HEK293 (cell line): ENCODE data around the gene ARID3A.
A peak's percentile ranks its signal among the peaks of the same experiment; 100 is the strongest.

Source experiments
- GLIS1 ChIP-seq: fragments of 450-650 bp; formaldehyde crosslinking; IDR thresholded peaks from 2 replicates; pipeline ENCODE4 v1.5.1; 2016; ENCODE audit warnings: missing biosample characterization, missing genetic modification characterization
- IKZF3 ChIP-seq: fragments of 450-650 bp; IDR thresholded peaks from 2 replicates; pipeline ENCODE4 v1.5.0; 2018; ENCODE audit warnings: missing biosample characterization, mild to moderate bottlenecking, missing genetic modification characterization, moderate library complexity
- KLF1 ChIP-seq: fragments of 450-650 bp; formaldehyde crosslinking; IDR thresholded peaks from 2 replicates; pipeline ENCODE4 v1.5.1; 2016; ENCODE audit warnings: missing biosample characterization, missing genetic modification characterization
- KLF8 ChIP-seq: fragments of 450-650 bp; formaldehyde crosslinking; IDR thresholded peaks from 2 replicates; pipeline ENCODE4 v1.5.1; 2016; ENCODE audit warnings: missing biosample characterization, missing genetic modification characterization
- MYNN ChIP-seq: fragments of 450-650 bp; formaldehyde crosslinking; IDR thresholded peaks from 2 replicates; pipeline ENCODE4 v1.5.1; 2016; ENCODE audit warnings: missing biosample characterization, missing genetic modification characterization, borderline replicate concordance
- REPIN1 ChIP-seq: fragments of 450-650 bp; formaldehyde crosslinking; IDR thresholded peaks from 2 replicates; pipeline ENCODE4 v1.5.1; 2017; ENCODE audit warnings: missing biosample characterization, missing genetic modification characterization, low read depth
- SP2 ChIP-seq: fragments of 450-650 bp; formaldehyde crosslinking; IDR thresholded peaks from 2 replicates; pipeline ENCODE4 v1.5.1; 2016; ENCODE audit warnings: missing biosample characterization, missing genetic modification characterization
- WT1 ChIP-seq: fragments of 450-650 bp; formaldehyde crosslinking; IDR thresholded peaks from 2 replicates; pipeline ENCODE4 v1.5.1; 2016; ENCODE audit warnings: missing biosample characterization, missing genetic modification characterization
- ZBTB17 ChIP-seq: fragments of 450-650 bp; formaldehyde crosslinking; IDR thresholded peaks from 2 replicates; pipeline ENCODE4 v1.5.1; 2016; ENCODE audit warnings: missing biosample characterization, missing genetic modification characterization
- ZBTB21 ChIP-seq: fragments of 450-650 bp; formaldehyde crosslinking; IDR thresholded peaks from 2 replicates; pipeline ENCODE4 v1.5.1; 2017; ENCODE audit warnings: missing biosample characterization, missing genetic modification characterization
- ZBTB8A ChIP-seq: fragments of 450-650 bp; formaldehyde crosslinking; IDR thresholded peaks from 2 replicates; pipeline ENCODE4 v1.5.1; 2016; ENCODE audit warnings: missing biosample characterization, missing genetic modification characterization
- ZFP3 ChIP-seq: fragments of 450-650 bp; formaldehyde crosslinking; IDR thresholded peaks from 2 replicates; pipeline ENCODE4 v1.5.1; 2016; ENCODE audit warnings: low read depth, missing biosample characterization, missing genetic modification characterization
- ZFP37 ChIP-seq: fragments of 450-650 bp; formaldehyde crosslinking; IDR thresholded peaks from 2 replicates; pipeline ENCODE4 v1.5.1; 2016; ENCODE audit warnings: missing biosample characterization, missing genetic modification characterization
- ZNF112 ChIP-seq: fragments of 450-650 bp; formaldehyde crosslinking; IDR thresholded peaks from 2 replicates; pipeline ENCODE4 v1.5.0; 2017; ENCODE audit warnings: missing biosample characterization, missing genetic modification characterization
- ZNF529 ChIP-seq: fragments of 450-650 bp; formaldehyde crosslinking; IDR thresholded peaks from 2 replicates; pipeline ENCODE4 v1.5.1; 2017; ENCODE audit warnings: missing genetic modification characterization, missing biosample characterization; ENCODE audit not compliant: insufficient replicate concordance
- ZNF530 ChIP-seq: fragments of 450-650 bp; formaldehyde crosslinking; IDR thresholded peaks from 2 replicates; pipeline ENCODE4 v1.5.1; 2016; ENCODE audit warnings: low read depth, missing biosample characterization, missing genetic modification characterization
- ZNF561 ChIP-seq: fragments of 450-650 bp; IDR thresholded peaks from 2 replicates; pipeline ENCODE4 v1.5.1; 2018; ENCODE audit warnings: missing biosample characterization, missing genetic modification characterization, borderline replicate concordance
- ZNF585B ChIP-seq: fragments of 450-650 bp; formaldehyde crosslinking; IDR thresholded peaks from 2 replicates; pipeline ENCODE4 v1.5.1; 2016; ENCODE audit warnings: missing biosample characterization, missing genetic modification characterization
- ZNF76 ChIP-seq: fragments of 450-650 bp; formaldehyde crosslinking; IDR thresholded peaks from 2 replicates; pipeline ENCODE4; 2016; ENCODE audit warnings: low read depth, missing biosample characterization, missing genetic modification characterization, borderline replicate concordance
- ZNF791 ChIP-seq: fragments of 450-650 bp; formaldehyde crosslinking; IDR thresholded peaks from 2 replicates; pipeline ENCODE4 v1.5.1; 2016; ENCODE audit warnings: missing biosample characterization, missing genetic modification characterization
- ZSCAN30 ChIP-seq: fragments of 450-650 bp; IDR thresholded peaks from 2 replicates; pipeline ENCODE4 v1.5.1; 2018; ENCODE audit warnings: missing biosample characterization, mild to moderate bottlenecking, missing genetic modification characterization, moderate library complexity
- TF ChIP-seq, protein P1 (sequence below): fragments of 450-650 bp; formaldehyde crosslinking; IDR thresholded peaks from 2 replicates; pipeline ENCODE4 v1.5.1; 2016; ENCODE audit warnings: missing biosample characterization, missing genetic modification characterization
- TF ChIP-seq, protein P2 (sequence below): fragments of 450-650 bp; formaldehyde crosslinking; conservative IDR thresholded peaks from 2 replicates; pipeline ENCODE4 v1.5.1; 2016; ENCODE audit warnings: low read depth, missing biosample characterization, missing genetic modification characterization
- TF ChIP-seq, protein P3 (sequence below): fragments of 450-650 bp; formaldehyde crosslinking; IDR thresholded peaks from 2 replicates; pipeline ENCODE4 v1.5.1; 2016; ENCODE audit warnings: missing biosample characterization, missing genetic modification characterization, borderline replicate concordance
- TF ChIP-seq, protein P4 (sequence below): fragments of 450-650 bp; formaldehyde crosslinking; IDR thresholded peaks from 2 replicates; pipeline ENCODE4 v1.5.1; 2017; ENCODE audit warnings: missing biosample characterization, missing genetic modification characterization
- TF ChIP-seq, protein P5 (sequence below): fragments of 450-650 bp; formaldehyde crosslinking; IDR thresholded peaks from 2 replicates; pipeline ENCODE4 v1.5.1; 2016; ENCODE audit warnings: missing biosample characterization, missing genetic modification characterization, low read depth

Gene ARID3A

DNA sequence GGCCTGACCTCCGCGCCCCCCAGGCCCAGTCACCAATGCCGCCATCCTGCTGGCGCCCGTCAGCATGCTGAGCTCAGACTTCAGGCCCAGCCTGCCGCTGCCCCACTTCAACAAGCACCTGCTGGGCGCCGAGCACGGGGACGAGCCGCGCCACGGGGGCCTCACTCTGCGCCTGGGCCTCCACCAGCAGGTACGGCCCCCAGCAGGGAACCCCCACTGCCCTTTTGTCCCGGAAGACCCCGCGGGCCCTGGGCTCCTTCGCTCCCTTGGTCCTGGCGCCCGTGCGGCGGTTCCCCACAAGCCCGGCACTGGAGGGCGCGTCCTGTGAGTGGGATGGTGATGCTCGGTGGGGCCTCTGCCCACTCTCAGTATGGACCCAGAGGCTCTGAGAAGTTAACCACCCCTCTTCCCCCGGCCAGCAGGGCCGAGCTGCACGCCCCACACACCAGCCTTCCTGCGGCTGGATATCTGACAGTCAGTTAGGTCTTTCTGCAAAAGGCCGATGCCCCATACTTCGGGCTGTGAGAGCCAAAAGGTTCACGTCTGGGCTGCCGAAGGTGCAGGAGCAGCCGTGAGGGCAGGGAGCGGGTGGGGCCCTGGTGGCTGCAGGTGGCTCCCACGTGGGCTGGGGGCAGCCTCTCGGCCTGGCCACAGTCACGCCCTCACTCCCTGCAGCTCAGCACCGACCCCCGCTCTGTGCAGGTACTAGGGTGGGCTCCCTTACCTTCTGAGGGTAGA is 66.3 kb downstream of the ARID3A start (continued):
- TF ChIP-seq, protein P1, sequence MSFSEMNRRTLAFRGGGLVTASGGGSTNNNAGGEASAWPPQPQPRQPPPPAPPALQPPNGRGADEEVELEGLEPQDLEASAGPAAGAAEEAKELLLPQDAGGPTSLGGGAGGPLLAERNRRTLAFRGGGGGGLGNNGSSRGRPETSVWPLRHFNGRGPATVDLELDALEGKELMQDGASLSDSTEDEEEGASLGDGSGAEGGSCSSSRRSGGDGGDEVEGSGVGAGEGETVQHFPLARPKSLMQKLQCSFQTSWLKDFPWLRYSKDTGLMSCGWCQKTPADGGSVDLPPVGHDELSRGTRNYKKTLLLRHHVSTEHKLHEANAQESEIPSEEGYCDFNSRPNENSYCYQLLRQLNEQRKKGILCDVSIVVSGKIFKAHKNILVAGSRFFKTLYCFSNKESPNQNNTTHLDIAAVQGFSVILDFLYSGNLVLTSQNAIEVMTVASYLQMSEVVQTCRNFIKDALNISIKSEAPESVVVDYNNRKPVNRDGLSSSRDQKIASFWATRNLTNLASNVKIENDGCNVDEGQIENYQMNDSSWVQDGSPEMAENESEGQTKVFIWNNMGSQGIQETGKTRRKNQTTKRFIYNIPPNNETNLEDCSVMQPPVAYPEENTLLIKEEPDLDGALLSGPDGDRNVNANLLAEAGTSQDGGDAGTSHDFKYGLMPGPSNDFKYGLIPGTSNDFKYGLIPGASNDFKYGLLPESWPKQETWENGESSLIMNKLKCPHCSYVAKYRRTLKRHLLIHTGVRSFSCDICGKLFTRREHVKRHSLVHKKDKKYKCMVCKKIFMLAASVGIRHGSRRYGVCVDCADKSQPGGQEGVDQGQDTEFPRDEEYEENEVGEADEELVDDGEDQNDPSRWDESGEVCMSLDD (tag by site-specific recombination), result no peak
- peak; percentile 18 for TF ChIP-seq SP2 (tag by site-specific recombination)
- no peak for TF ChIP-seq ZFP37 (tag by site-specific recombination)
- no peak for TF ChIP-seq ZBTB17
- TF ChIP-seq ZNF530 (tag by site-specific recombination), result no peak
- TF ChIP-seq, protein P2, sequence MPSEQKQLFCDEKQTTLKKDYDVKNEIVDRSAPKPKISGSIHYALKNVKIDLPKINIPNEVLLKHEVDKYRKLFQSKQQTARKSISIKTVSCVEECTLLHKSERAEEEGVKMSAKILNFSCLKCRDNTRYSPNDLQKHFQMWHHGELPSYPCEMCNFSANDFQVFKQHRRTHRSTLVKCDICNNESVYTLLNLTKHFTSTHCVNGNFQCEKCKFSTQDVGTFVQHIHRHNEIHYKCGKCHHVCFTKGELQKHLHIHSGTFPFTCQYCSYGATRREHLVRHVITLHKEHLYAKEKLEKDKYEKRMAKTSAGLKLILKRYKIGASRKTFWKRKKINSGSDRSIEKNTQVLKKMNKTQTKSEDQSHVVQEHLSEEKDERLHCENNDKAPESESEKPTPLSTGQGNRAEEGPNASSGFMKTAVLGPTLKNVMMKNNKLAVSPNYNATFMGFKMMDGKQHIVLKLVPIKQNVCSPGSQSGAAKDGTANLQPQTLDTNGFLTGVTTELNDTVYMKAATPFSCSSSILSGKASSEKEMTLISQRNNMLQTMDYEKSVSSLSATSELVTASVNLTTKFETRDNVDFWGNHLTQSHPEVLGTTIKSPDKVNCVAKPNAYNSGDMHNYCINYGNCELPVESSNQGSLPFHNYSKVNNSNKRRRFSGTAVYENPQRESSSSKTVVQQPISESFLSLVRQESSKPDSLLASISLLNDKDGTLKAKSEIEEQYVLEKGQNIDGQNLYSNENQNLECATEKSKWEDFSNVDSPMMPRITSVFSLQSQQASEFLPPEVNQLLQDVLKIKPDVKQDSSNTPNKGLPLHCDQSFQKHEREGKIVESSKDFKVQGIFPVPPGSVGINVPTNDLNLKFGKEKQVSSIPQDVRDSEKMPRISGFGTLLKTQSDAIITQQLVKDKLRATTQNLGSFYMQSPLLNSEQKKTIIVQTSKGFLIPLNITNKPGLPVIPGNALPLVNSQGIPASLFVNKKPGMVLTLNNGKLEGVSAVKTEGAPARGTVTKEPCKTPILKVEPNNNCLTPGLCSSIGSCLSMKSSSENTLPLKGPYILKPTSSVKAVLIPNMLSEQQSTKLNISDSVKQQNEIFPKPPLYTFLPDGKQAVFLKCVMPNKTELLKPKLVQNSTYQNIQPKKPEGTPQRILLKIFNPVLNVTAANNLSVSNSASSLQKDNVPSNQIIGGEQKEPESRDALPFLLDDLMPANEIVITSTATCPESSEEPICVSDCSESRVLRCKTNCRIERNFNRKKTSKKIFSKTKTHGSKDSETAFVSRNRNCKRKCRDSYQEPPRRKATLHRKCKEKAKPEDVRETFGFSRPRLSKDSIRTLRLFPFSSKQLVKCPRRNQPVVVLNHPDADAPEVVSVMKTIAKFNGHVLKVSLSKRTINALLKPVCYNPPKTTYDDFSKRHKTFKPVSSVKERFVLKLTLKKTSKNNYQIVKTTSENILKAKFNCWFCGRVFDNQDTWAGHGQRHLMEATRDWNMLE (tag by site-specific recombination), result no peak
- TF ChIP-seq, protein P3, sequence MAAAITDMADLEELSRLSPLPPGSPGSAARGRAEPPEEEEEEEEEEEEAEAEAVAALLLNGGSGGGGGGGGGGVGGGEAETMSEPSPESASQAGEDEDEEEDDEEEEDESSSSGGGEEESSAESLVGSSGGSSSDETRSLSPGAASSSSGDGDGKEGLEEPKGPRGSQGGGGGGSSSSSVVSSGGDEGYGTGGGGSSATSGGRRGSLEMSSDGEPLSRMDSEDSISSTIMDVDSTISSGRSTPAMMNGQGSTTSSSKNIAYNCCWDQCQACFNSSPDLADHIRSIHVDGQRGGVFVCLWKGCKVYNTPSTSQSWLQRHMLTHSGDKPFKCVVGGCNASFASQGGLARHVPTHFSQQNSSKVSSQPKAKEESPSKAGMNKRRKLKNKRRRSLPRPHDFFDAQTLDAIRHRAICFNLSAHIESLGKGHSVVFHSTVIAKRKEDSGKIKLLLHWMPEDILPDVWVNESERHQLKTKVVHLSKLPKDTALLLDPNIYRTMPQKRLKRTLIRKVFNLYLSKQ, result no peak
- no peak for TF ChIP-seq IKZF3 (tag by site-specific recombination)
- TF ChIP-seq, protein P4, sequence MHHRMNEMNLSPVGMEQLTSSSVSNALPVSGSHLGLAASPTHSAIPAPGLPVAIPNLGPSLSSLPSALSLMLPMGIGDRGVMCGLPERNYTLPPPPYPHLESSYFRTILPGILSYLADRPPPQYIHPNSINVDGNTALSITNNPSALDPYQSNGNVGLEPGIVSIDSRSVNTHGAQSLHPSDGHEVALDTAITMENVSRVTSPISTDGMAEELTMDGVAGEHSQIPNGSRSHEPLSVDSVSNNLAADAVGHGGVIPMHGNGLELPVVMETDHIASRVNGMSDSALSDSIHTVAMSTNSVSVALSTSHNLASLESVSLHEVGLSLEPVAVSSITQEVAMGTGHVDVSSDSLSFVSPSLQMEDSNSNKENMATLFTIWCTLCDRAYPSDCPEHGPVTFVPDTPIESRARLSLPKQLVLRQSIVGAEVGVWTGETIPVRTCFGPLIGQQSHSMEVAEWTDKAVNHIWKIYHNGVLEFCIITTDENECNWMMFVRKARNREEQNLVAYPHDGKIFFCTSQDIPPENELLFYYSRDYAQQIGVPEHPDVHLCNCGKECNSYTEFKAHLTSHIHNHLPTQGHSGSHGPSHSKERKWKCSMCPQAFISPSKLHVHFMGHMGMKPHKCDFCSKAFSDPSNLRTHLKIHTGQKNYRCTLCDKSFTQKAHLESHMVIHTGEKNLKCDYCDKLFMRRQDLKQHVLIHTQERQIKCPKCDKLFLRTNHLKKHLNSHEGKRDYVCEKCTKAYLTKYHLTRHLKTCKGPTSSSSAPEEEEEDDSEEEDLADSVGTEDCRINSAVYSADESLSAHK, result no peak
- no peak for TF ChIP-seq ZNF112 (tag by site-specific recombination)
- no peak for TF ChIP-seq ZBTB8A (tag by site-specific recombination)
- TF ChIP-seq, protein P5, sequence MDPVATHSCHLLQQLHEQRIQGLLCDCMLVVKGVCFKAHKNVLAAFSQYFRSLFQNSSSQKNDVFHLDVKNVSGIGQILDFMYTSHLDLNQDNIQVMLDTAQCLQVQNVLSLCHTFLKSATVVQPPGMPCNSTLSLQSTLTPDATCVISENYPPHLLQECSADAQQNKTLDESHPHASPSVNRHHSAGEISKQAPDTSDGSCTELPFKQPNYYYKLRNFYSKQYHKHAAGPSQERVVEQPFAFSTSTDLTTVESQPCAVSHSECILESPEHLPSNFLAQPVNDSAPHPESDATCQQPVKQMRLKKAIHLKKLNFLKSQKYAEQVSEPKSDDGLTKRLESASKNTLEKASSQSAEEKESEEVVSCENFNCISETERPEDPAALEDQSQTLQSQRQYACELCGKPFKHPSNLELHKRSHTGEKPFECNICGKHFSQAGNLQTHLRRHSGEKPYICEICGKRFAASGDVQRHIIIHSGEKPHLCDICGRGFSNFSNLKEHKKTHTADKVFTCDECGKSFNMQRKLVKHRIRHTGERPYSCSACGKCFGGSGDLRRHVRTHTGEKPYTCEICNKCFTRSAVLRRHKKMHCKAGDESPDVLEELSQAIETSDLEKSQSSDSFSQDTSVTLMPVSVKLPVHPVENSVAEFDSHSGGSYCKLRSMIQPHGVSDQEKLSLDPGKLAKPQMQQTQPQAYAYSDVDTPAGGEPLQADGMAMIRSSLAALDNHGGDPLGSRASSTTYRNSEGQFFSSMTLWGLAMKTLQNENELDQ (tag by site-specific recombination), result no peak
- TF ChIP-seq ZNF791, result no peak
- no peak for TF ChIP-seq ZNF529 (tag by site-specific recombination)
- TF ChIP-seq ZNF76 (tag by site-specific recombination), result no peak
- no peak for TF ChIP-seq MYNN
- no peak for TF ChIP-seq ZNF585B
- TF ChIP-seq ZNF561 (tag by site-specific recombination), result no peak
- TF ChIP-seq GLIS1 (tag by site-specific recombination), result no peak; the same call in 1 of the 2 replicates
- TF ChIP-seq ZBTB21 (tag by site-specific recombination), result no peak
- peak; percentile 65 for TF ChIP-seq KLF1 (tag by site-specific recombination)
- TF ChIP-seq REPIN1 (tag by site-specific recombination), result no peak
- no peak for TF ChIP-seq WT1 (tag by site-specific recombination)
- no peak for TF ChIP-seq ZFP3 (tag by site-specific recombination)
- peak; percentile 92 for TF ChIP-seq KLF8 (tag by site-specific recombination)
- no peak for TF ChIP-seq ZSCAN30 (tag by site-specific recombination)
